Measurements from ENCODE around the gene ERBIN. TPM values are rescaled to one million over a fixed set of nuclear protein-coding genes. Genes with fewer than 3 reads are reported as not detected.

Gene ERBIN
- total and polyA plus RNA-seq, 9 of the 15 experiments (the other 6 are each of a cell fraction or from before 2014, with no cell fraction given), result 11.9 to 72.8 (median 41.7) TPM

GRCh38 chr5:65927503-65928321, 1.3 kb downstream of the ERBIN start (continued):
- no peak for TF ChIP-seq WHSC1 (IDR thresholded peaks at IDR 0.05; ENCODE audit: low read length)
- no peak for TF ChIP-seq ZNF830 (CRISPR knock-in tag; IDR thresholded peaks at IDR 0.05)
- peak; percentile 32; the same call in 1 of the 2 replicates for TF ChIP-seq EP400 (IDR thresholded peaks at IDR 0.05)
- no peak for TF ChIP-seq CHD2 (IDR thresholded peaks at IDR 0.05; ENCODE audit: low read depth, low read length)
- TF ChIP-seq TFAP4 (CRISPR knock-in tag; IDR thresholded peaks at IDR 0.05; ENCODE audit: borderline replicate concordance), result no peak
- no peak for TF ChIP-seq ZFX (CRISPR knock-in tag; IDR thresholded peaks at IDR 0.05)
- no peak for TF ChIP-seq HNRNPLL (IDR thresholded peaks at IDR 0.05; ENCODE audit: low read depth, low read length, poor library complexity, severe bottlenecking)
- no peak for TF ChIP-seq ZNF436 (CRISPR knock-in tag; IDR thresholded peaks at IDR 0.05)
- TF ChIP-seq ZZZ3 (IDR thresholded peaks at IDR 0.05), result no peak
- no peak for TF ChIP-seq CHAMP1 (IDR thresholded peaks at IDR 0.05)
- TF ChIP-seq HMBOX1 (IDR thresholded peaks at IDR 0.05), result peak; percentile 73
- TF ChIP-seq TEAD1 (CRISPR knock-in tag; IDR thresholded peaks at IDR 0.05), result peak in 1 of 2 experiments; percentile 70; a peak in 1 of 4 replicates
- TF ChIP-seq ZNF23 (CRISPR knock-in tag; IDR thresholded peaks at IDR 0.05), result no peak
- TF ChIP-seq NRF1 (conservative IDR thresholded peaks at IDR 0.05 in 1 of 2, IDR thresholded peaks at IDR 0.05 in 1 of 2), result no peak
- no peak for TF ChIP-seq ZNF197 (CRISPR knock-in tag; IDR thresholded peaks at IDR 0.05; ENCODE audit: low read depth)
- no peak for TF ChIP-seq HMGN3 (IDR thresholded peaks at IDR 0.05; ENCODE audit: borderline replicate concordance, extremely low read depth, insufficient read length, low read depth, low read length)
- no peak for TF ChIP-seq ESRRA (IDR thresholded peaks at IDR 0.05; ENCODE audit: borderline replicate concordance, low read depth)
- no peak for TF ChIP-seq CREM (IDR thresholded peaks at IDR 0.05; ENCODE audit: low read depth)
- no peak for TF ChIP-seq THAP12 (CRISPR knock-in tag; IDR thresholded peaks at IDR 0.05)
- TF ChIP-seq NFE2 (IDR thresholded peaks at IDR 0.05; ENCODE audit: low read depth), result no peak
- no peak for TF ChIP-seq ESRRB (CRISPR knock-in tag; IDR thresholded peaks at IDR 0.05; ENCODE audit: borderline replicate concordance)

Measured in K562 (cell line).